ENCODE measurements around the gene TAAR2.

DNA sequence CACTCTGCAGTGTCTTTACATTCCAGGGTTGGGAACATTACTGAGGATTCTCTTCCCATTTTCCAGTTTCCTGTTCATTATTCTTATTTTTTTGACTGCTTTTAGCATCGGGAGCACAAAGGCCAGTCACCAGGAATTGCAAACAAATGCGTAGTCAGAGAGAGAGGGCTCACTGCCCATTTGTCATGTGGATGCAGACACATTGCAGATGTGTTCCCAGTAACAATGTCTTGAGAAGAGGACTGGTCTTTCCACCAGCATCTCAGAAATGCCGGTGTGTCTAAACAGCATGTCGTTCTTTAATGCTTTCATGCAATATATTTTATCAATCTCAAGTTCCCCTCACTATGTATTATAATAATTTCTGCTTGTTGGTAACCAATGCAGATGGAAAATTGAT is 54.9 kb downstream of the TAAR2 start:
- TF ChIP-seq, protein P1, sequence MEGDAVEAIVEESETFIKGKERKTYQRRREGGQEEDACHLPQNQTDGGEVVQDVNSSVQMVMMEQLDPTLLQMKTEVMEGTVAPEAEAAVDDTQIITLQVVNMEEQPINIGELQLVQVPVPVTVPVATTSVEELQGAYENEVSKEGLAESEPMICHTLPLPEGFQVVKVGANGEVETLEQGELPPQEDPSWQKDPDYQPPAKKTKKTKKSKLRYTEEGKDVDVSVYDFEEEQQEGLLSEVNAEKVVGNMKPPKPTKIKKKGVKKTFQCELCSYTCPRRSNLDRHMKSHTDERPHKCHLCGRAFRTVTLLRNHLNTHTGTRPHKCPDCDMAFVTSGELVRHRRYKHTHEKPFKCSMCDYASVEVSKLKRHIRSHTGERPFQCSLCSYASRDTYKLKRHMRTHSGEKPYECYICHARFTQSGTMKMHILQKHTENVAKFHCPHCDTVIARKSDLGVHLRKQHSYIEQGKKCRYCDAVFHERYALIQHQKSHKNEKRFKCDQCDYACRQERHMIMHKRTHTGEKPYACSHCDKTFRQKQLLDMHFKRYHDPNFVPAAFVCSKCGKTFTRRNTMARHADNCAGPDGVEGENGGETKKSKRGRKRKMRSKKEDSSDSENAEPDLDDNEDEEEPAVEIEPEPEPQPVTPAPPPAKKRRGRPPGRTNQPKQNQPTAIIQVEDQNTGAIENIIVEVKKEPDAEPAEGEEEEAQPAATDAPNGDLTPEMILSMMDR (optimal IDR thresholded peaks at IDR 0.05 in 1 of 3, IDR thresholded peaks at IDR 0.05 in 1 of 3, conservative IDR thresholded peaks at IDR 0.05 in 1 of 3; ENCODE audit: extremely low read depth in 1 of 3, insufficient read depth in 2 of 3, low read length in 3 of 3), result no peak
- no peak for TF ChIP-seq EZH2 (IDR thresholded peaks at IDR 0.05; ENCODE audit: low read length)

Data from keratinocyte (primary cell).